CMK (cell line): ENCODE data around the gene NOTCH3.
A peak's percentile ranks its signal among the peaks of the same experiment; 100 is the strongest.

Source experiments
- DNase-seq: peaks from one replicate; pipeline ENCODE4 v3.0.0-alpha.2; 2010; ENCODE audit warnings: low read depth

Gene NOTCH3

GRCh38 chr19:15195371-15196334, 5.1 kb downstream of the NOTCH3 start:
- no peak for DNase-seq

DNA sequence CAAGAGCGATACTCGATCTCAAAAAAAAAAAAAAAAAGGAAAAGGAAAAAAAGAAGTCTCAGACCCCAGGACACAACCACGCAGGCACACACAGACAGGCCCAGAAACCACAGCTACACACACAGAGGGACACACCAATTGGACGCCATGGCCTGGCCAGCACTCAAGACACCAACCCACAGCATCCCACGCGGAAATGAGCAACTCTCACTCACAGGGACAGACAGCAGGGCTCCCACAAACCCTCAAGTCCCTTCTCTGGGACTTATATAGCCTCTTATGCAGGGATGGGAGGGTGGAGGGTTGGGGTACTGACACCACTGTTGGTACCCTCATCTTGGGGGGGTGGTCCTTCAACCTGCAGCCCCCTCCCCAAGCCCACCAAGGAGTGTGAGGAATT, 5.9 kb downstream of the NOTCH3 start:
- no peak for DNase-seq

- no peak for DNase-seq
These were observed 8.8 kb downstream of the NOTCH3 start for GRCh38 chr19:15191982-15192381.

DNA sequence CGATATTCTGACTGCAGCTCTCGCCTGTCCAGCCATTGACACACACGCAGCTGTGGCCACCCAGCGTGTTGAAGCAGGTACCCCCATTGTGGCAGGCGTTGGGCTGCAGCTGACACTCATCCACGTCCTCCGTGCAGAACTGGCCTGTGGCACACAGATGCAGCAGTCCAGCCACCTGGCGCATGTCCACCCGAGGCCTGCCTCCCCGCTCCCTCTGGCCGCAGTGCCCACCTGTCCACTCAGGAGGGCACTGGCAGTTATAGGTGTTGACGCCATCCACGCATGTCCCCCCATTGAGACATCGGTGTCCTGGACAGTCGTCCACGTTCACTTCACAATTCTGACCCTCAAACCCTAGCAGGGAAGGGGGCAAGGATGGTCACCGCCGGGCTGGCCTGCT, 9.3 kb downstream of the NOTCH3 start:
- no peak for DNase-seq

GRCh38 chr19:15188851-15189250, 11.9 kb downstream of the NOTCH3 start:
- no peak for DNase-seq

DNA sequence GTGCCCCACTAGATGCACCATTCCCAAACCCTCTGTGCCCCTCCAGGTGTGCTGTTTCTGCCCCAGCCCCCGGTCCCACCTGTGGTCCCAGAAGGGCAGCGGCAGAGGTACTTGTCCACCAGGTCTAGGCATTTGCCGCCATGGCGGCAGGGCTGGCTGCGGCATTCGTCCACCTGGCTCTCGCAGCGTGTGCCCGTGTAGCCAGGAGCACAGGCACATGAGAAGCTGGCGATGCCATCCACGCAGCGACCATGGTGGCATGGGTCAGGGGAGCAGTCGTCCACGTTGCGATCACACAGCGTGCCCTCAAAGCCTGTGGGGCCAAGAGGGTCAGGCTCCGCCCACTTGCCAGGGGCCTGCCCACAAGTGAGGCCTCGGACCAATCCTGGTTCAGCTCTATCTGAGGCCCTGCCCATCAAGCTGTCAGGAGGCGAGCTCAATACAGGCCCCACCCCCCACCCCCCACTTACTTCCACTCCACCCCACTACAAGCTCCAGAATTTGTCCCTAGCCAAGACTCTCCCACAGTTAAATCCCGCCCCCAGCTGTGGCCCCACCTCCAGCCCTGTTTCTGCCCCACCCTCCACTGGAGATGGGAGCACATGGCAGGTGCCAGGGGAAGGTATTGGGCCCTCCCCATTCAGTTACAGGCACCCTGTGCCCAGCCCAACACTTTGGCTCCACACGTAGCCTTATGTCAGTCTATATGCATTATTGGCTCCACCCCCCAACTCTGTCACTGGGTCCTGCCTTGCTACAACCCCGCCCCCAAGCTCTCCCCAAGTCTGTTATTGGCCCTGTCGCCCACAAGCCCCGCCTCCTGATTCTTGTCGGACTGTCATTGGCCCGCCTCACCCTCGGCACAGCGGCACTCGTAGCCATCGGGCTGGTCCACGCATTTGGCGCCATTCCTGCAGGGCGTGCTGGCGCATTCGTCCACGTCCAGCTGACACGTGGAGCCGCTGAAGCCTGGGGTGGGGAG, 13.5 kb downstream of the NOTCH3 start:
- DNase-seq: no peak

DNA sequence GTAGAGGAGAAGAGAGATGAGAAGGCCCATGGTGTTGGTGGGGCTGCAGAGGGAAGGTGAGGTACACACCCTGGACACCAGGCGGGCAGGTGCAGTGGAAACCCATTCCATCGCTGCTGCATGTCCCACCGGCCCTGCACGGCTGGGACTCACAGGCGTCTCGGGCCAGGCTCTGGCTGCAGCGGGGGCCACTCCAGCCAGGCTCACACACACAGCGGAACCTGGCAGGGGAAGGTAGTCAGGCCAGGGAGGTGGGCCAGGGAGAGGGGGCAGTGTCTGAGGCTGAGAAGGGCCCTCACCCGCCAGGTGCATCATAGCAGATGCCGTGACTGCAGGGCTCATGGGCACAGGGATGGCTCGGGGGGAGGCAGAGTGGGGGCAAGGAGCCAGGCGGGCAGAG, 15.6 kb downstream of the NOTCH3 start:
- DNase-seq: no peak

GRCh38 chr19:15184776-15185175, 16.0 kb downstream of the NOTCH3 start:
- DNase-seq: no peak

- no peak for DNase-seq
These were observed 19.4 kb downstream of the NOTCH3 start for GRCh38 chr19:15181394-15181793.

DNA sequence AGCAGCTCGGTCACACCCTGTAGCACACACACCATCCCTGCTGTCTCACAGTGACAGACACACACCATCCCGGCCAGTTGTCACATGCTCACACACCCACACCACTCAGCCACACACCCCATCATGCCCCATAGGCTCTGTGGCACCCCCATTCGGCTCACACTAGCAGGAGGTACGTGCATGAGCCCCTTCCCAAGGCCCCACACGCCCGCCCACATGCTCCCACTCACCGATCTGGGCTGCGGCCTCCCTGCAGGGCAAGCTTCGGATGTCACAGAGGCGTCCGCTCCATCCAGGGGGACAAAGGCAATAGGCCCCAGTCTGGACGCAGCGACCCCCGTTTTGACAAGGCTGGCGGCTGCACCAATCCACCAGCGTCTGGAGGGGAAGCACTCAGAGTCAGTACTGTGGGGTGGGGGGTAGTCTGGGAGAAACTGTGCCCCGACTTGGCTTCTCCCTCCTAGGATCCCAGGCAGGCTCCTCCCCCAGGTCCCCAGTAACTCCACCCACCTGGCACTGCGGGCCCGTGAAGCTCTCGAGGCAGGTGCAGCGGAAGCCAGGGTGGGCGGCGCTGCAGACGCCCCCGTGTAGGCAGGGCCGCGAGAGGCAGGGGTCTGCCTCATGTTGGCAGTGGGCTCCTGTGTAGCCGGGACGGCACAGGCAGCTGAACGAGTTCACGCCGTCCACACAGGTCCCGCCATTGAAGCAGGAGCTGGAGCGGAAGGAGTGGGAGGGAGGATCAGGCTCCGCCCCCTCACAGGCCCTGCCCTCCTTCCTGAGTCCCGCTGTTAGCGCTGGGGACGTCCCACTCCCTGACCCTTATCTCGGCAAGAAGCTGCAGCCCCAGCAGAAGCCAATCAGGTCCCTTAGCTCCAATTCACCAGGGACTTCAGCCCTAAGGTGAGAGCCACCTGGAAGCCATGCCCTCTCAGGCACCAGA, 20.1 kb downstream of the NOTCH3 start:
- DNase-seq: peak; percentile 66

DNA sequence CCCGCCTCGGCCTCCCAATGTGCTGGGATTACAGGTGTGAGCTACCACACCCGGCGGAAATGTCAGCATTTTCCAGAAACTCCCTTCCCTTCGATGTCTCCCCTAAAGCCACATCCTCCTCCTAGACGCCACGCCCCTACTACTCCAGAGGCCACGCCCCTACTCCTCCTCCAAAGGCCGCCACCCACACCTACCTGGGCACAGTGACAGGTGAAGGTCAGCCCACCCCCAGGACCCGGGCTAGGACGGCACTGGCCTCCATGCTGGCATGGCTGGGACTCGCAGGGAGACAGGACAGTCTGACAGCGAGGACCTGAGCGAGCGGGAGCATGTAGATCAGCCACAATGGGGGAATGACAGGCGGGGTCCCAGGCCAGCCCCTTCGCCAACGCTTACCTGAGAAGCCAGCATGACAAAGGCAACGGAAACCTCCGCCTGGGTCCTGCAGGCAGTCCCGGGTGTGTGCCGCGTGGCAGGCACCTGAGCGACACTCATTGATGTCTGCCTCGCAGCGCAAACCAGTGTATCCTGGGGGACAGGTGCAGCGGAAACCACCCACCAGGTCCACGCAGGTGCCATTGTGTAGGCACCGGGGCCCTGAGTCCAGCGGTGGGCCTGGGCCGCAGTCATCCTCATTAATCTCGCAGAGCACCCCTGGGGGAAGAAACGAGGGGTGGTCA, 22.0 kb downstream of the NOTCH3 start:
- no peak for DNase-seq

DNA sequence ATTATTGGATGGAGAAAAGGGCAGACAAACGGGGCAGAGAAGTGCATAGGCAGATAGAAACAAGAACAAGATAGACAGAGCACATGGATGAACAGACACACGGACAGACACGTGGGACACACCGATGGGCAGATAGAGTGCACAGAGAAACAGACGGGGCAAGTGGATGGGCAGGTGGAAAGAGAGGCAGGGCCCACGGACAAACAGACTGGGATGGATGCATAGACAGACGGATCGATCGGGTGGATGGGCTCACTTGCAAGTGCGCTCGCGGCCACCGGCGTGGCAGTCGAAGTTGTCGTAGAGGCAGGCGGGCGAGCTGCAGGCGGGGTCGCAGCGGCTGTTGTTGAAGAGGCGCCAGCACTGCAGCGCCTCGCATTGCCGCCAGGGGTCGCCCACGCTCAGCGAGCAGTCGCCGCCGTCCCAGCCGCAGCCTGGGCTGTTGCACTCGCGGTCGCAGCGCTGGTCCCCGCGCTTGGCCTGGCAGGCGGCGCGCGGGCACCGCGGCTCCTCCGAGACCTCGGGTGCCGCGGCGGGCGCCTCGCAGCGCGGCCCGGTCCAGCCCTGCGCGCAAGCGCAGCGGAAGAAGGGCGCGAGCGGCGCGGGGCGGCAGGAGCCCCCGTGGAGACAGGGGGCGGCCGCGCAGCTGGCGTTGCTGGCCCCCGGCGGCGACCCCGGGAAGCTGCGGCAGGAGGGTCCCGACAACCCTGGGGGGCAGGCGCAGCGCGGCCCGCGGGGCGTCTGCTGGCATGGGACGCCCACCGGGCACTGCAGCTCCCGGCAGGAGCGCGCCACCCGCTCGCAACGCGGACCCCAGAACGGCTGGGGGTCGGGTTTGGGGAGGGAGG, 23.3 kb downstream of the NOTCH3 start:
- peak; percentile 69 for DNase-seq

GRCh38 chr19:15175609-15176008, 25.2 kb downstream of the NOTCH3 start:
- no peak for DNase-seq

DNA sequence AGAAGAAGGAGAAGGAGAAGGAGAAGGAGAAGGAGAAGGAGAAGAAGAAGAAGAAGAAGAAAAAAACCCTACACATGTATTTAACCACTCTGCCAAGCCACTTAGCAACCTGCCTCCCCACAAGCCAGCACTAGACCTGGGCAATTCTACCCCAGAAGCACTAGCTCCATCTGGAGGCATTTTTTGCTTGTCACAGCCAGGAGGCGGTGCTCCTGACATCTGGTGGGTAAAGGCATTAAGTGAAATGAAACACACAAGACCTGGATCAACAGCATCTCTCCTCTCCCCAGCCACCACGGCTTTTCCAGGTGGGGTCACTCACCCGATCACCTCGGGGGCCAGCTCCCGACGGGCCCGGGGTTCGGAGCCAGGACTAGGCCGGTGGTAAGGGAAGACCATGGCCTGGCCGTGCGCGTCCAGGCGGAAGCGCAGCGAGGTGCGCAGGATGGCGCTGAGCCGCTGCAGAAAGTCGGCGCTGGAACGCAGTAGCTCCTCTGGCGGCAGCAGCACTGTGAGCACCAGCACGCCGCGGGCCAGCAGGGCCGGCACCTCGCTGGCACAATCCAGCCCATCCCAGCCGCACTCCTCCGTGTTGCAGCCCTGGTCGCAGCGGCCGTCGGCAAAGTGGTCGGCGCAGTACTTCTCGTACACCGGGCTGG, 26.9 kb downstream of the NOTCH3 start:
- no peak for DNase-seq

DNA sequence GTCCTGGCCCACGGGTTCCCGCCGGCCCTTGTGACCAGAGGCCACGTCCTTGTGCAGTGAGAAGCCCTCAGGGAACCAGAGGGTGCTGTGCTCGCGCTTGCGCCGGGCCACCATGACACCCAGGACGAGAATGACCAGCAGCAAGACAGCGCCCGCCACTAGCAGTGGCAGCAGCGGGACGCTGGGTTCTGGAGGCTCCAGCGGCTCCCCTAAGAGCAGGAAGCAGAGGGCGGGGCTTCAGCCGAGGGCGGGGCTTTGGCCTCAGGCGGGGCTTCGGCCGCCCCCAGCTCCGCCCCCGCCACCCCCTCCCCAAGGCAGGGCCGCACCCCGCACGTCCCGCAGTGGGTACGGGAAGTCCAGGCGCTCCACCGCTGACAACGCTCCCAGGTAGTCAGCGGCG, 30.4 kb downstream of the NOTCH3 start:
- no peak for DNase-seq

GRCh38 chr19:15169541-15170285, 31.1 kb downstream of the NOTCH3 start:
- DNase-seq: no peak

- DNase-seq: no peak
These were observed 34.1 kb downstream of the NOTCH3 start for GRCh38 chr19:15166700-15167099.

DNA sequence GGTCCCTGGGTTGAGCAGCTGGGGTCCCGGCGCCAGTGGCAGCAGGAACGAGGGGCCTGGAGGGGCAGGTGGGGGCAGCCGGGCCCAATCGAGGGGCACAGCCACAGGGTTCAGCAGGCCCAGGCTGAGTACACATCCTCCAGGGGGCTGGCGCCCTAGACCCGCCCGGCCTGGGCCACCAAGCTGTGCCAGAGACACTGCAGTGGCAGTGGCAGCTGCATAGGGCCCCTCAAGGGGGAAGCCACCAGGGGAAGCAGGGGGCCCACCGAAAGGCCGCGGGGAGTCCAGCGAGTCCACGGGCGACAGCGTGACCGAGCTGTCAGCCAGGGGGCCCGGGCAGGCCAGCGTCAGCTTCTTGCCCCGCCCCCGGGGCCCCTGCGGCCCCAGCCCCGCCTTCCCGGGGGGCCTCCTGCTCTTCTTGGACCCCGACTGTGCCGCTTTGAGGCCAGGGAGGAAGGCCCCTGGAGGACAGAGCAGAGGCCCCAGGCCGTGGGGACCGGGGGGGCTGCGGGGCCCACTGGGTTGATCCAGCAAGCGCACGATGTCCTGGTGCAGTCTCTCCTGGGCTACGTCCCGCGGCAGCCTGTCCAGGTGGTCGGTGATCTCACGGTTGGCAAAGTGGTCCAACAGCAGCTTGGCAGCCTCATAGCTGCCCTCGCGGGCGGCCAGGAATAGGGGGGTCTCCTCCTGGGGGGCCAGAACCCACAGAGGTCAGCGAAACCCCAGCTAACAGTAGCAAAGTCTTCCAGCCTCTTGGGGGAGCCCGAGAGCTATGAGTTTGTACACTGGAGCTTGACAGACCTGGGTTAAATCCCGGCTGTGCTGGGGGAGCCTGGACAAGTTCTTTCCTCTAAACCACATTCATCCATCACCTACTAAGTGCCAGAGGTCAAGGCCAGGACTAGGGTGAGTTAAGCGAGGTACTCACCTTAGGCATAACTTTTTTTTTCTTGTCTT, 39.5 kb downstream of the NOTCH3 start:
- no peak for DNase-seq
